GM12875 (cell line): ENCODE measurements around the gene PLEKHA7.

Experiments used
- H3K4me3 ChIP-seq: one replicate; pipeline ENCODE4 v1.5.1; 2011; ENCODE audit warnings: low read depth, low read length, control low read depth
- CTCF ChIP-seq: IDR thresholded peaks from 2 replicates; pipeline ENCODE4 v1.5.1; 2011; ENCODE audit warnings: low read depth, mild to moderate bottlenecking, control low read depth, inconsistent platforms, low read length, moderate library complexity, borderline replicate concordance; ENCODE audit not compliant: insufficient read depth

Gene PLEKHA7

GRCh38 chr11:16812274-16812673, 201.9 kb downstream of the PLEKHA7 start:
- no peak overlapping the region for H3K4me3 ChIP-seq
- TF ChIP-seq CTCF = no peak

GRCh38 chr11:16811136-16812020, 202.8 kb downstream of the PLEKHA7 start:
- TF ChIP-seq CTCF = no peak
- no peak overlapping the region for H3K4me3 ChIP-seq

- no peak overlapping the region for H3K4me3 ChIP-seq
- no peak for TF ChIP-seq CTCF
Measured at GRCh38 chr11:16809886-16810668, 204.1 kb downstream of the PLEKHA7 start.

- no peak overlapping the region for H3K4me3 ChIP-seq
- no peak for TF ChIP-seq CTCF
Measured at GRCh38 chr11:16807306-16807705, 206.9 kb downstream of the PLEKHA7 start.

GRCh38 chr11:16806791-16807190, 207.4 kb downstream of the PLEKHA7 start:
- no peak overlapping the region for H3K4me3 ChIP-seq
- no peak for TF ChIP-seq CTCF

- no peak for TF ChIP-seq CTCF
- no peak overlapping the region for H3K4me3 ChIP-seq
Measured at GRCh38 chr11:16805938-16806337, 208.3 kb downstream of the PLEKHA7 start.
